Measurements from ENCODE around the gene USP36. TPM values are rescaled to one million over a fixed set of nuclear protein-coding genes. Genes with fewer than 3 reads are reported as not detected.
"Not testable (repeated sequence)": the region's sequence is repeated elsewhere in the genome, so short reads cannot be mapped to it uniquely, and the experiment has no call there.

USP36 gene
- total RNA-seq, 2 experiments from 2014 or later, result 71.2 to 74.3 TPM

DNA sequence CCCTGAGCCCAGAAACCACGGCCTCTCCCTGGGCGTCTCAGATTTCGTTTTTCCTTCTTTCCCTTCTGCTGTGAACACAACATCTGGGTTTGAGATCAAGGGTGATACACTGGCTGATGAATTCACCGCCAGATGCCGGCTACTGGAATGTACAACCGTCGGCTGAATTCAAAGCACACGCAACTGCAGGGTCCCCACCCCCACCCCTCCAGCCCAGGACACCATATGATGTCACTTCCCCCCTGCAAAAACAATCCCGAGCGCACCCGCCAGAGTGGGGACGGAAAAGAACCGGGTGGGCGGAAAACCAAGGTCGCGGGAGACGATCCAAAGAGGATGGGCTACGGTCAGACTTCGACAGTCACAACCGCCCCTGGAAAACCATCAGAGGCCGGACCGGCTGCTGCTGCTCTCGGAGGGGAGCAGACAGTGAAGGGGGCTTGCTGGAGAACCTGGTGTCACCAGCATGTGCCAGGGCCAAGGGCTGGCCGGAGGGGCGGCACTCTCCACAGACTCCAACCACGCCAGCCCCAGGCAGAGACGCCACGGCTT lies 39.1 kb upstream of the USP36 start:
- CTCF ChIA-PET, result interaction anchor here (5.9 kb wide), 1 partner anchor 14 kb away, joined by 28 read pairs; no protein-coding TSS in a partner anchor
- no peaks in the 10 kb centered on the region for H3K36me3 Mint-ChIP-seq

DNA sequence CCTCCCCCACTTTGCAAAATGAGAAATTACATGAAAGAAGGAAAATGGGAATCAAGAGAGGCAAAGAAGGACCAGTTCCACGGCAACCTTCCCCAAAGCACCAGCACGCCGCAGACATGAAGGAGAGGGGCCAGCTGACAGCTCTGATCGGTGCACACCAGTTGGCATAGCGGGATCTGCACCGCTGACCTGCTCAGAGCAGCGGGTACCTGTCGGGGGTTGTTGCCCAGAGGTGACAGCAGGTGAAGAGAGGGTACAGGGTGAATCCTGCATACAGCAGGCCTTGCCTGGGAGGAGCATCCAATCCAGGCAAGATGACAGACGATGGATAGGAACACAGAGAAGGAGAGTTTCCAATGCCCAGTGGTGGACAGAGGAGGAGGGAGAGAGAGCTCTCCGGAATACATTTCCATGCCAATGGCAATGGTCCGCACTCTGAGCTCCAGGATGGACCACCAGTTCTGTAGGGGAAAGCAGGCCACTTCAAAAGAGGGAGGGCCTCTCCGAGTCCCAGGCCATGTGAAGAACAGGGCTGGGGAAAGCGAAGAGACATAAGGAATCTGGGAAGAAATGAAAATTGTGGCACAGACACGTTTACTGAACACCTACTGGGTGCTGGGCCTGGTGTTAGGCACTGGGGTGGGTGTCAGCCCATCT lies 38.4 kb upstream of the USP36 start:
- Mint-ChIP-seq H3K4me1 (ENCODE audit: low read depth) (peaks cover 15% of the 10 kb centered on the region), H3K36me3 (no peaks in the 10 kb centered on the region), H3K9me3 (no peaks in the 10 kb centered on the region), H3K27me3 (peaks cover 10% of the 10 kb centered on the region), H3K27ac (peak overlapping the region; percentile 30), H3K4me3 (peak overlapping the region; percentile 24)
- DNase-seq, result no peak
- ChIA-PET CTCF (interaction anchor here (5.9 kb wide), 1 partner anchor 13 kb away, joined by 28 read pairs; no protein-coding TSS in a partner anchor), POLR2A (no interaction called here)
- intact Hi-C loops (cut with micrococcal nuclease), result no loop called here

More for the DNA sequence above, 39.1 kb upstream of the USP36 start:
- H3K4me1 Mint-ChIP-seq (ENCODE audit: low read depth), result peaks cover 15% of the 10 kb centered on the region
- H3K27me3 Mint-ChIP-seq, result peaks cover 10% of the 10 kb centered on the region
- intact Hi-C loops (cut with micrococcal nuclease), result no loop called here
- DNase-seq, result peak; percentile 46
- H3K27ac Mint-ChIP-seq, result no peak overlapping the region
- peak overlapping the region; percentile 23 for H3K4me3 Mint-ChIP-seq
- POLR2A ChIA-PET, result no interaction called here
- no peaks in the 10 kb centered on the region for H3K9me3 Mint-ChIP-seq

- Mint-ChIP-seq H3K4me1 (ENCODE audit: low read depth) (peaks cover 14% of the 10 kb centered on the region), H3K36me3 (no peaks in the 10 kb centered on the region), H3K27me3 (peaks cover 9% of the 10 kb centered on the region), H3K9me3 (no peaks in the 10 kb centered on the region), H3K27ac (no peak overlapping the region), H3K4me3 (no peak overlapping the region)
- POLR2A ChIA-PET, result no interaction called here
- intact Hi-C loops (cut with micrococcal nuclease), result no loop called here
- DNase-seq, result no peak
- CTCF ChIA-PET, result interaction anchor here (5.9 kb wide), 1 partner anchor 12 kb away, joined by 28 read pairs; no protein-coding TSS in a partner anchor
Observed at GRCh38 chr17:78878261-78878660, 37.6 kb upstream of the USP36 start.

DNA sequence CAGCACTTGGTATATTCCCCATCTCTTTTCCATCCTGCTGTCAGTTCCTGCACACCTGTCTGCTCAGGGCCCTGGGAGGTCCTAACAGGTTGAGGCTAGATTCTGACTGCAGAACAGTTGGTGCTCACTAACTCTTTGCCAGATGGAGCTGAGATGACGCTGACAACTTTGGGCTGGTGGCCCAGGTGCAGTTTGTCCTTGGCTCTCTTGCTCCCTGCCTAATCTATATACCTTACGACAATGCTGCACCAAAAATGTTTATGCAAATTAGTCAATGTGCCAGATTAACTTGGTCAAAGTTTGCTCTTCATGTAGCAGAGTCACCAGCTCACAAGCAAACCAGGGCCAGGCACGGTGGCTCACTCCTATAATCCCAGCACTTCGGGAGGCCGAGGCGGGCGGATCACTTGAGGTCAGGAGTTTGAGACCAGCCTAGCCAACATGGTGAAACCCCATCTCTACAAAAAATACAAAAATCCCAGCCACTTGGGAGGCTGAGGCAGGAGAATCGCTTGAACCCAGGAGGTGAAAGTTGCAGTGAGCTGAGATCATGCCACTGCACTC lies 36.4 kb upstream of the USP36 start:
- H3K36me3 Mint-ChIP-seq; intact Hi-C loops (cut with micrococcal nuclease); H3K27me3 Mint-ChIP-seq; DNase-seq; POLR2A ChIA-PET; H3K27ac Mint-ChIP-seq; H3K9me3 Mint-ChIP-seq; H3K4me3 Mint-ChIP-seq: not testable (repeated sequence)
- CTCF ChIA-PET, result interaction anchor here (5.9 kb wide), 1 partner anchor 11 kb away, joined by 28 read pairs; no protein-coding TSS in a partner anchor
- peaks cover 13% of the 10 kb centered on the region for H3K4me1 Mint-ChIP-seq (ENCODE audit: low read depth)

GRCh38 chr17:78876094-78876597 lies 35.5 kb upstream of the USP36 start:
- H3K4me1 Mint-ChIP-seq (ENCODE audit: low read depth), result peaks cover 13% of the 10 kb centered on the region
- no peaks in the 10 kb centered on the region for H3K9me3 Mint-ChIP-seq
- intact Hi-C loops (cut with micrococcal nuclease), result no loop called here
- CTCF ChIA-PET, result interaction anchor here (5.9 kb wide), 1 partner anchor 10 kb away, joined by 28 read pairs; no protein-coding TSS in a partner anchor
- POLR2A ChIA-PET, result no interaction called here
- no peak overlapping the region for H3K4me3 Mint-ChIP-seq
- H3K27me3 Mint-ChIP-seq, result peaks cover 8% of the 10 kb centered on the region
- no peak for DNase-seq
- H3K36me3 Mint-ChIP-seq, result no peaks in the 10 kb centered on the region
- H3K27ac Mint-ChIP-seq, result no peak overlapping the region

DNA sequence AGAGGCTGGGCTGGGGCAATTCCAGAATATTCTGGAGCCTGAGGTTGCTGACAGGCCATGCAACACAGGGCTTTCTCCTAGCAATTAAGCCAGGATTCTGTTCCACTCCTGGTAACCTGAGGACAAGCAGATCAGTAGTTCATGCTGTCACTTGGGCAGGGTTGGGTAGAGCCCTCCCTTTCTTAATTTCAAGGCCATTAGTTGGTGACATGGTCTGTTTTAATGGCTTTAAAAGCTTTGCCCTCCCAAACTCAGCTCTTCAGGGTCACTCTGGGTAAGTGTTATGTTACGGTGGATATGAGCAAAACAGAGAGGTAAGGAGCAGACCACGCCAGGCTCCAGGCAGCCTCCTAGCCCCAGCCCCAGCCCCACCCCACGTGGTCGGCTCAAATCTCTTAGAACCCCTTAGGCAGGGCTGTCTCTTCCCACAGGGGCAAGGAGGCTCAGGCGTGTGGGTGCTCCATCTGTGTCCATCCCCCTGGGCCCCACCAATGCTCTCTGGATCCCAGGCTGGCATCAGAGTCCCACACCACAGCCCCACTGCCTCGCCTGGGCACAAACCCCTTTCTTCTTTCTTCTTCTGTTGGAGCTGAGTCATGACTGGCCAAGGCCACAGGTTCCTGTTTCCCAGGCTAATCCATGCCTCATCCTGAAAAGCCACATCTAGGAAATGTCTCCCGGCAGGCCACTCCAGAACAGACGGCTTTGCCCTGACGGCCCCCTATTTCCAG lies 34.9 kb upstream of the USP36 start:
- H3K9me3 Mint-ChIP-seq, result no peaks in the 10 kb centered on the region
- H3K4me3 Mint-ChIP-seq, result no peak overlapping the region
- CTCF ChIA-PET, result interaction anchor here (5.9 kb wide), 1 partner anchor 10 kb away, joined by 28 read pairs; no protein-coding TSS in a partner anchor
- intact Hi-C loops (cut with micrococcal nuclease), result no loop called here
- peaks cover 8% of the 10 kb centered on the region for H3K27me3 Mint-ChIP-seq
- no peaks in the 10 kb centered on the region for H3K36me3 Mint-ChIP-seq
- no peak overlapping the region for H3K27ac Mint-ChIP-seq
- POLR2A ChIA-PET, result no interaction called here
- peaks cover 13% of the 10 kb centered on the region for H3K4me1 Mint-ChIP-seq (ENCODE audit: low read depth)
- DNase-seq, result no peak

DNA sequence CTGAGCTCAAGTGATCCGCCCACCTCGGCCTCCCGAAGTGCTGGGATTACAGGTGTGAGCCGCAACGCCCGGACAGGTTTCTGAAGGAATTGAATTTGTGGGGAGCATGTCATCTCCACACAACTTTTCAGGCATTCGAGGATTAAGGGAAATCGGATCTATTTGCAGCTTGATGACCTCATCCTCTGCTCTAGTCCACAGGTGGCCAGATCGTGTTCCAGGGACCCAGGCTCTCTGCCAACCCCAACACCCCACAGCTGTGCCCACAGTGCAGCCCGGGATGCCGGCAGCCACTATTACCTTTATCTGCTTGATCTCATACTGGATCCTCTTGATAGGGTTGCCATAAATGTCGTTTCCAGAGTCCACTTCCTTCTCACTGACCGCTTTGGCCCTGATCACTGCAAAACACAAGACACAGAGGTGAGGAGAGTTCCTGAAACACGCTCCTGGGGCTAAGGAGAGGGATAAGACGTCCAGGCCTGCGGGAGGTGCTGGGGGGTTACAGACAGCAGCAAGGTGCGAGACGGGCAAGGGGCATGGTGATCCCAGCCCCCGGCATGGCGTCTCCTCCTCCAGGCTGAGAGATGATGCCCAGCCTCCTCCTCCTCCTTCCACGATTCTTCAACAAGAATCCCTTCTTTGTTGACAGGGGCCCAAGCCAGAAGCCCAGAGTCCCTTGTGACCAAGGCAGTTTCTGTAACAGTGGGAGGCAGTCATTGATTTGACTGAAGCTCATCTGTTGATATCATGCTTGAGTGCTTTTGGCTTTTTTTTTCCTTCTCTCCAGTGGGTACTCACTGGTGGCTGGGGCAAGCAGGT lies 33.1 kb upstream of the USP36 start:
- H3K27me3 Mint-ChIP-seq, result peaks cover 3% of the 10 kb centered on the region
- CTCF ChIA-PET, result interaction anchor here (1.4 to 5.9 kb wide), 2 partner anchors 8 to 98 kb away, joined by 3 to 28 read pairs; no protein-coding TSS in a partner anchor

GRCh38 chr17:78872486-78872885 lies 31.9 kb upstream of the USP36 start:
- intact Hi-C loops (cut with micrococcal nuclease), result no loop called here
- ChIA-PET POLR2A (no interaction called here), CTCF (interaction anchor here (1.4 kb wide), 1 partner anchor 99 kb away, joined by 3 read pairs; no protein-coding TSS in a partner anchor)
- no peaks in the 10 kb centered on the region for H3K36me3 Mint-ChIP-seq
- no peaks in the 10 kb centered on the region for H3K4me1 Mint-ChIP-seq (ENCODE audit: low read depth)
- no peak overlapping the region for H3K4me3 Mint-ChIP-seq
- H3K9me3 Mint-ChIP-seq, result no peaks in the 10 kb centered on the region
- H3K27ac Mint-ChIP-seq, result no peak overlapping the region
- DNase-seq, result no peak
- peaks cover 3% of the 10 kb centered on the region for H3K27me3 Mint-ChIP-seq

More for the DNA sequence above, 33.1 kb upstream of the USP36 start:
- no peak overlapping the region for H3K4me3 Mint-ChIP-seq
- no peaks in the 10 kb centered on the region for H3K9me3 Mint-ChIP-seq
- POLR2A ChIA-PET, result no interaction called here
- intact Hi-C loops (cut with micrococcal nuclease), result no loop called here
- no peak overlapping the region for H3K27ac Mint-ChIP-seq
- no peaks in the 10 kb centered on the region for H3K36me3 Mint-ChIP-seq
- no peaks in the 10 kb centered on the region for H3K4me1 Mint-ChIP-seq (ENCODE audit: low read depth)
- no peak for DNase-seq

DNA sequence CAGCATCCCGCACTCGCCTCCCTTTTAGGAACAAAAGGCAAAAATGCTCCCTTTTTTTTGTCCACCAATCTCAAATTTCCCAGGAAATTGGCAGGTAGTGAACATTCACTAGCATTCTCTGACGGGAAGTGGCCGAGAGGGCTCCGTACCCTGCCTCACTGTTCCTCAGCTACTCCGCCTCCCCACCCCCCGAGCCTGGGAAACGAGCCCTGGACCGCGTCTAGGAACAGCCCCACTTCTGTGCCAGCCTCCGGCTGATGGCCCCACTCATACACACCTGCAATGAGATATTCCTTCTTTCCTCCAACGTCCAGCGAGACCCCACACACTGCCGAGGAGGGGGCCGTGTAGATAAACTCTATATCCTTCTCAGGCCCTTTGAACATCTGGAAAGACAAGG lies 30.0 kb upstream of the USP36 start:
- H3K4me3 Mint-ChIP-seq, result no peak overlapping the region
- CTCF ChIA-PET, result no interaction called here
- H3K27me3 Mint-ChIP-seq, result peaks cover 2% of the 10 kb centered on the region
- peaks cover 3% of the 10 kb centered on the region for H3K4me1 Mint-ChIP-seq (ENCODE audit: low read depth)
- POLR2A ChIA-PET, result no interaction called here
- no peak overlapping the region for H3K27ac Mint-ChIP-seq
- no peaks in the 10 kb centered on the region for H3K36me3 Mint-ChIP-seq
- no peaks in the 10 kb centered on the region for H3K9me3 Mint-ChIP-seq
- DNase-seq, result no peak
- intact Hi-C loops (cut with micrococcal nuclease), result no loop called here

GRCh38 chr17:78868391-78868790 lies 27.8 kb upstream of the USP36 start:
- H3K27ac Mint-ChIP-seq, result no peak overlapping the region
- no peaks in the 10 kb centered on the region for H3K9me3 Mint-ChIP-seq
- POLR2A ChIA-PET, result no interaction called here
- intact Hi-C loops (cut with micrococcal nuclease), result loop anchor here (10.0 kb wide), 1 partner anchor 56 kb away; the partner anchor contains the start of gene TIMP2
- H3K36me3 Mint-ChIP-seq, result no peaks in the 10 kb centered on the region
- CTCF ChIA-PET, result interaction anchor here (0.9 kb wide), 1 partner anchor 23 kb away, joined by 3 read pairs; no protein-coding TSS in a partner anchor
- H3K4me1 Mint-ChIP-seq (ENCODE audit: low read depth), result peaks cover 3% of the 10 kb centered on the region
- H3K27me3 Mint-ChIP-seq, result peaks cover 7% of the 10 kb centered on the region
- H3K4me3 Mint-ChIP-seq, result no peak overlapping the region
- DNase-seq, result no peak

GRCh38 chr17:78867046-78867445 lies 26.4 kb upstream of the USP36 start:
- not testable (repeated sequence) for H3K4me1 Mint-ChIP-seq (ENCODE audit: low read depth); H3K36me3 Mint-ChIP-seq; H3K27ac Mint-ChIP-seq; DNase-seq; H3K9me3 Mint-ChIP-seq; H3K27me3 Mint-ChIP-seq; H3K4me3 Mint-ChIP-seq
- intact Hi-C loops (cut with micrococcal nuclease), result loop anchor here (10.0 kb wide), 1 partner anchor 58 kb away; the partner anchor contains the start of gene TIMP2
- POLR2A ChIA-PET, result interaction anchor here (0.6 kb wide), 1 partner anchor 168 kb away, joined by 5 read pairs; no protein-coding TSS in a partner anchor
- CTCF ChIA-PET, result interaction anchor here (1.1 to 3.3 kb wide), 6 partner anchors 11 to 103 kb away, joined by 3 to 89 read pairs (median 10); partner anchors contain the start of gene CEP295NL
